ENCODE results near the gene DIDO1. TPM values are rescaled to one million over a fixed set of nuclear protein-coding genes. Genes with fewer than 3 reads are reported as not detected.
A peak's percentile ranks its signal among the peaks of the same experiment; 100 is the strongest.

DIDO1 gene
- total RNA-seq, 1 donor from 2014 or later: 35.0 TPM

GRCh38 chr20:62902926-62903615, 23.2 kb downstream of the DIDO1 start:
- Histone ChIP-seq H3K36me3 (ENCODE audit: control insufficient read depth in 3 of 3, insufficient read depth in 3 of 3, low read length in 3 of 3) (peaks cover 47 to 64% (median 54%) of the 10 kb centered on the region in 3 donors), H3K4me1 (ENCODE audit: control insufficient read depth in 3 of 3, insufficient read depth in 3 of 3, low read length in 3 of 3) (peaks cover 15 to 29% (median 29%) of the 10 kb centered on the region in 3 donors), H3K9ac (ENCODE audit: low read depth in 1 of 3, low read length in 3 of 3) (no peak overlapping the region)

GRCh38 chr20:62901891-62902290, 24.4 kb downstream of the DIDO1 start:
- H3K4me1 ChIP-seq (ENCODE audit: control insufficient read depth in 3 of 3, insufficient read depth in 3 of 3, low read length in 3 of 3): peaks cover 15 to 29% (median 29%) of the 10 kb centered on the region in 3 donors
- H3K9me3 ChIP-seq (ENCODE audit: control insufficient read depth in 3 of 3, low read length in 3 of 3): no peaks in the 10 kb centered on the region
- H3K27me3 ChIP-seq (ENCODE audit: control insufficient read depth in 3 of 3, insufficient read depth in 3 of 3, low read length in 3 of 3): peaks cover 0 to 17% (median 0%) of the 10 kb centered on the region in 3 donors
- H3K9ac ChIP-seq (ENCODE audit: low read depth in 1 of 3, low read length in 3 of 3): no peak overlapping the region
- H3K4me3 ChIP-seq (ENCODE audit: low read length in 3 of 3): no peak overlapping the region
- peaks cover 39 to 57% (median 43%) of the 10 kb centered on the region in 3 donors for H3K36me3 ChIP-seq (ENCODE audit: control insufficient read depth in 3 of 3, insufficient read depth in 3 of 3, low read length in 3 of 3)
- no peak overlapping the region for H3K27ac ChIP-seq (ENCODE audit: low read depth, low read length)

More at GRCh38 chr20:62902926-62903615, 23.2 kb downstream of the DIDO1 start:
- H3K9me3 ChIP-seq (ENCODE audit: control insufficient read depth in 3 of 3, low read length in 3 of 3): no peaks in the 10 kb centered on the region
- H3K27me3 ChIP-seq (ENCODE audit: control insufficient read depth in 3 of 3, insufficient read depth in 3 of 3, low read length in 3 of 3): peaks cover 0 to 13% (median 0%) of the 10 kb centered on the region in 3 donors
- no peak overlapping the region for H3K27ac ChIP-seq (ENCODE audit: low read depth, low read length)
- H3K4me3 ChIP-seq (ENCODE audit: low read length in 3 of 3): no peak overlapping the region

- Histone ChIP-seq H3K36me3 (ENCODE audit: control insufficient read depth in 3 of 3, insufficient read depth in 3 of 3, low read length in 3 of 3) (peaks cover 31 to 55% (median 39%) of the 10 kb centered on the region in 3 donors), H3K27ac (ENCODE audit: low read depth, low read length) (no peak overlapping the region), H3K4me1 (ENCODE audit: control insufficient read depth in 3 of 3, insufficient read depth in 3 of 3, low read length in 3 of 3) (peaks cover 15 to 21% (median 20%) of the 10 kb centered on the region in 3 donors), H3K9me3 (ENCODE audit: control insufficient read depth in 3 of 3, low read length in 3 of 3) (no peaks in the 10 kb centered on the region), H3K27me3 (ENCODE audit: control insufficient read depth in 3 of 3, insufficient read depth in 3 of 3, low read length in 3 of 3) (peaks cover 0 to 17% (median 0%) of the 10 kb centered on the region in 3 donors), H3K9ac (ENCODE audit: low read depth in 1 of 3, low read length in 3 of 3) (peak overlapping the region in 1 of 3 donors; percentile 10), H3K4me3 (ENCODE audit: low read length in 3 of 3) (no peak overlapping the region)
These were observed 25.4 kb downstream of the DIDO1 start for GRCh38 chr20:62900692-62901584.

GRCh38 chr20:62900052-62900691, 26.1 kb downstream of the DIDO1 start:
- Histone ChIP-seq H3K9ac (ENCODE audit: low read depth in 1 of 3, low read length in 3 of 3) (peak overlapping the region in 2 of 3 donors; percentile 45 to 60), H3K36me3 (ENCODE audit: control insufficient read depth in 3 of 3, insufficient read depth in 3 of 3, low read length in 3 of 3) (peaks cover 30 to 54% (median 39%) of the 10 kb centered on the region in 3 donors), H3K27ac (ENCODE audit: low read depth, low read length) (no peak overlapping the region)

GRCh38 chr20:62899633-62900051, 26.7 kb downstream of the DIDO1 start:
- Histone ChIP-seq H3K4me3 (ENCODE audit: low read length in 3 of 3) (no peak overlapping the region), H3K4me1 (ENCODE audit: control insufficient read depth in 3 of 3, insufficient read depth in 3 of 3, low read length in 3 of 3) (peaks cover 15 to 19% (median 17%) of the 10 kb centered on the region in 3 donors), H3K9ac (ENCODE audit: low read depth in 1 of 3, low read length in 3 of 3) (peak overlapping the region in 1 of 3 donors; percentile 60), H3K36me3 (ENCODE audit: control insufficient read depth in 3 of 3, insufficient read depth in 3 of 3, low read length in 3 of 3) (peaks cover 29 to 51% (median 35%) of the 10 kb centered on the region in 3 donors), H3K27ac (ENCODE audit: low read depth, low read length) (no peak overlapping the region), H3K27me3 (ENCODE audit: control insufficient read depth in 3 of 3, insufficient read depth in 3 of 3, low read length in 3 of 3) (peaks cover 0 to 17% (median 0%) of the 10 kb centered on the region in 3 donors), H3K9me3 (ENCODE audit: control insufficient read depth in 3 of 3, low read length in 3 of 3) (no peaks in the 10 kb centered on the region)

More at GRCh38 chr20:62900052-62900691, 26.1 kb downstream of the DIDO1 start:
- H3K9me3 ChIP-seq (ENCODE audit: control insufficient read depth in 3 of 3, low read length in 3 of 3): no peaks in the 10 kb centered on the region
- H3K4me3 ChIP-seq (ENCODE audit: low read length in 3 of 3): no peak overlapping the region
- H3K4me1 ChIP-seq (ENCODE audit: control insufficient read depth in 3 of 3, insufficient read depth in 3 of 3, low read length in 3 of 3): peaks cover 15 to 19% (median 17%) of the 10 kb centered on the region in 3 donors
- H3K27me3 ChIP-seq (ENCODE audit: control insufficient read depth in 3 of 3, insufficient read depth in 3 of 3, low read length in 3 of 3): peaks cover 0 to 17% (median 0%) of the 10 kb centered on the region in 3 donors

GRCh38 chr20:62898970-62899632, 27.2 kb downstream of the DIDO1 start:
- Histone ChIP-seq H3K27me3 (ENCODE audit: control insufficient read depth in 3 of 3, insufficient read depth in 3 of 3, low read length in 3 of 3) (peaks cover 0 to 17% (median 0%) of the 10 kb centered on the region in 3 donors), H3K36me3 (ENCODE audit: control insufficient read depth in 3 of 3, insufficient read depth in 3 of 3, low read length in 3 of 3) (peaks cover 32 to 52% (median 39%) of the 10 kb centered on the region in 3 donors), H3K4me1 (ENCODE audit: control insufficient read depth in 3 of 3, insufficient read depth in 3 of 3, low read length in 3 of 3) (peaks cover 15 to 19% (median 17%) of the 10 kb centered on the region in 3 donors), H3K9me3 (ENCODE audit: control insufficient read depth in 3 of 3, low read length in 3 of 3) (no peaks in the 10 kb centered on the region), H3K9ac (ENCODE audit: low read depth in 1 of 3, low read length in 3 of 3) (no peak overlapping the region), H3K4me3 (ENCODE audit: low read length in 3 of 3) (no peak overlapping the region), H3K27ac (ENCODE audit: low read depth, low read length) (no peak overlapping the region)

GRCh38 chr20:62898093-62898964, 28.0 kb downstream of the DIDO1 start:
- Histone ChIP-seq H3K27ac (ENCODE audit: low read depth, low read length) (no peak overlapping the region), H3K36me3 (ENCODE audit: control insufficient read depth in 3 of 3, insufficient read depth in 3 of 3, low read length in 3 of 3) (peaks cover 33 to 52% (median 41%) of the 10 kb centered on the region in 3 donors), H3K9ac (ENCODE audit: low read depth in 1 of 3, low read length in 3 of 3) (peak overlapping the region in 1 of 3 donors; percentile 50)

GRCh38 chr20:62897666-62898065, 28.6 kb downstream of the DIDO1 start:
- H3K4me1 ChIP-seq (ENCODE audit: control insufficient read depth in 3 of 3, insufficient read depth in 3 of 3, low read length in 3 of 3): peaks cover 15 to 19% (median 17%) of the 10 kb centered on the region in 3 donors

More at GRCh38 chr20:62898093-62898964, 28.0 kb downstream of the DIDO1 start:
- no peak overlapping the region for H3K4me3 ChIP-seq (ENCODE audit: low read length in 3 of 3)
- peaks cover 0 to 17% (median 0%) of the 10 kb centered on the region in 3 donors for H3K27me3 ChIP-seq (ENCODE audit: control insufficient read depth in 3 of 3, insufficient read depth in 3 of 3, low read length in 3 of 3)
- peaks cover 15 to 19% (median 17%) of the 10 kb centered on the region in 3 donors for H3K4me1 ChIP-seq (ENCODE audit: control insufficient read depth in 3 of 3, insufficient read depth in 3 of 3, low read length in 3 of 3)
- H3K9me3 ChIP-seq (ENCODE audit: control insufficient read depth in 3 of 3, low read length in 3 of 3): no peaks in the 10 kb centered on the region

More at GRCh38 chr20:62897666-62898065, 28.6 kb downstream of the DIDO1 start:
- Histone ChIP-seq H3K9ac (ENCODE audit: low read depth in 1 of 3, low read length in 3 of 3) (peak overlapping the region in 1 of 3 donors; percentile 50), H3K9me3 (ENCODE audit: control insufficient read depth in 3 of 3, low read length in 3 of 3) (no peaks in the 10 kb centered on the region), H3K27me3 (ENCODE audit: control insufficient read depth in 3 of 3, insufficient read depth in 3 of 3, low read length in 3 of 3) (peaks cover 0 to 17% (median 0%) of the 10 kb centered on the region in 3 donors), H3K27ac (ENCODE audit: low read depth, low read length) (no peak overlapping the region), H3K36me3 (ENCODE audit: control insufficient read depth in 3 of 3, insufficient read depth in 3 of 3, low read length in 3 of 3) (peaks cover 38 to 53% (median 43%) of the 10 kb centered on the region in 3 donors), H3K4me3 (ENCODE audit: low read length in 3 of 3) (no peak overlapping the region)

Data from skeletal muscle tissue (tissue), 4 donors.